WI38 (cell line): ENCODE measurements around the gene RAMP1.

Experiments
- H3K4me3 ChIP-seq: 2 replicates; pipeline ENCODE4 v1.5.1; 2011; ENCODE audit warnings: low read depth, mild to moderate bottlenecking, control low read depth, low read length
- TF ChIP-seq, protein P1 (sequence below): IDR thresholded peaks from 2 replicates; pipeline ENCODE4 v1.5.1; 2012; ENCODE audit warnings: low read depth, mild to moderate bottlenecking, control low read depth, low read length

The RAMP1 gene

DNA sequence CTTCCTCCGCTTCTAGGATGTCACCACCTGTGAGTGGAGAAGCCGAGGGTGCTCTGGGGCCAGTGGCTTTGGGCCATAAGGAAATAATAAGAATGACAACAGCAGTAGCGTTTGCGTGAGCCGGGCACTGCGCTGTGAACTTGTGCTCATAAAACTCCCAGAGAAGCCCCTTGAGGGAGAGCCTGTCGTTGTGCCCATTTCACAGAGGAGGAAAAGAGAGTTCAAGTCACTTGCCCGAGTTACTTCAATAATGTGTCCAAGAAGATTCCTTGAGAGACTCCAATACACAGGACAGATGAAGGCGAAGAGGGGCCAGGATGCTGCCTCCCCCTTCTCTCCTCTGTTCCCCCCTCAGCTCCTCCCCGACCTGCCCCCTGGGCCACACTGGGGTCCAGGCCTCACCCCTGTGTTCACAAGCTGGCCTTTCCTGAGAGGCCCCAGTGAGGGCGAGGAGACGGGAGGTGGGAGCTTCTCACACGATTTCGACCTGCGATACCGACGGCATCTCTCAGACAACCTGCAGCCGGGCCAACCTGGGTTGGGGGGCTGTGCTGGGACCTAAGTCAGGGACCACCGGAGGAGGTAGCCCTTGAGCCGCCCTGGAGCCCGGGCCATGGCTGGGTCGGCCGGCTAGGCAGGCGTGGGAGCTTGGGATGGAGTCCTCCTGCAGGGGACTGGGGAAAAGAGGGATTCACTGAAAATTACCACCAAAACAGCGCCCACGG, 53.9 kb downstream of the RAMP1 start:
- TF ChIP-seq, protein P1, sequence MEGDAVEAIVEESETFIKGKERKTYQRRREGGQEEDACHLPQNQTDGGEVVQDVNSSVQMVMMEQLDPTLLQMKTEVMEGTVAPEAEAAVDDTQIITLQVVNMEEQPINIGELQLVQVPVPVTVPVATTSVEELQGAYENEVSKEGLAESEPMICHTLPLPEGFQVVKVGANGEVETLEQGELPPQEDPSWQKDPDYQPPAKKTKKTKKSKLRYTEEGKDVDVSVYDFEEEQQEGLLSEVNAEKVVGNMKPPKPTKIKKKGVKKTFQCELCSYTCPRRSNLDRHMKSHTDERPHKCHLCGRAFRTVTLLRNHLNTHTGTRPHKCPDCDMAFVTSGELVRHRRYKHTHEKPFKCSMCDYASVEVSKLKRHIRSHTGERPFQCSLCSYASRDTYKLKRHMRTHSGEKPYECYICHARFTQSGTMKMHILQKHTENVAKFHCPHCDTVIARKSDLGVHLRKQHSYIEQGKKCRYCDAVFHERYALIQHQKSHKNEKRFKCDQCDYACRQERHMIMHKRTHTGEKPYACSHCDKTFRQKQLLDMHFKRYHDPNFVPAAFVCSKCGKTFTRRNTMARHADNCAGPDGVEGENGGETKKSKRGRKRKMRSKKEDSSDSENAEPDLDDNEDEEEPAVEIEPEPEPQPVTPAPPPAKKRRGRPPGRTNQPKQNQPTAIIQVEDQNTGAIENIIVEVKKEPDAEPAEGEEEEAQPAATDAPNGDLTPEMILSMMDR, result no peak
- H3K4me3 ChIP-seq, result no peak overlapping the region

DNA sequence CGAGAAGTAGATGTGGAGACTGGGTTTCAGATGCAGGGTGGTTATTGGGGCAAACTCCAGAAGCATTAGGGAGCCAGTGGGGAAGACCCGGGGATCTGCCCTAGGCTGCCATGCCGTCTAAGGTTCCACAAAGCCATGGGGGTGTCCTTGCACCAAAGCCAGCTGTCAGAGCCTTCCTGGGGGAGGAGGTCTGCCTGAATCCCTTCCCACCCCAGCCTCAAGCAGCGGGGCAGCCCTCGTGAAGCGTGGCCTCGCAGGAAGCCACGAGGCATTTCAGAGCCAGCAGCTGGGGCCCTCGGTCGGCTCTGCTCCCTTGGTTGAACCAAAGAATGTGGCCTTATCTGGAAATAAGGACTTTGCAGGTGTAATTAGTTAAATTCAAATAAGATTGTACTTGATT, 56.2 kb downstream of the RAMP1 start:
- no peak overlapping the region for H3K4me3 ChIP-seq
- TF ChIP-seq, protein P1, result no peak

DNA sequence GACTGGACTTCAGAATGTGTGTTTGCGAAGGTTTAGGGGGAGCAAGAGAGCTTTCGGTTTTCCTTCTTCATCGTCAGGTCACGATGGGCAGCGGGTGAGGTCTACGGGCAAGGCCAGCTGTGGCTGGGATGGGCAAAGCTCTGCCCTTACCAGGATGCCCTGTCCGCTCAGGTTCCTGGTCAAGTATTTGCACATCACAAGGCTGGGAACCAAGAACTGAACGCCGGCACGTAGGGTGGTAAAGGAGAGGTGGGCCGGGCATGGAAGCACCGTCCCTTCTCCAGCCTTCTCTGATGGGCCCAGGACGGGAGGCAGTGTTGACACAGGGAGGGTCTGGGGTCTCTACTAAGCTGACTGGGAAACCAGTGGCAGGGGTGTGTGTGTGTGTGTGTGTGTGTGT, 56.9 kb downstream of the RAMP1 start:
- TF ChIP-seq, protein P1, result no peak

DNA sequence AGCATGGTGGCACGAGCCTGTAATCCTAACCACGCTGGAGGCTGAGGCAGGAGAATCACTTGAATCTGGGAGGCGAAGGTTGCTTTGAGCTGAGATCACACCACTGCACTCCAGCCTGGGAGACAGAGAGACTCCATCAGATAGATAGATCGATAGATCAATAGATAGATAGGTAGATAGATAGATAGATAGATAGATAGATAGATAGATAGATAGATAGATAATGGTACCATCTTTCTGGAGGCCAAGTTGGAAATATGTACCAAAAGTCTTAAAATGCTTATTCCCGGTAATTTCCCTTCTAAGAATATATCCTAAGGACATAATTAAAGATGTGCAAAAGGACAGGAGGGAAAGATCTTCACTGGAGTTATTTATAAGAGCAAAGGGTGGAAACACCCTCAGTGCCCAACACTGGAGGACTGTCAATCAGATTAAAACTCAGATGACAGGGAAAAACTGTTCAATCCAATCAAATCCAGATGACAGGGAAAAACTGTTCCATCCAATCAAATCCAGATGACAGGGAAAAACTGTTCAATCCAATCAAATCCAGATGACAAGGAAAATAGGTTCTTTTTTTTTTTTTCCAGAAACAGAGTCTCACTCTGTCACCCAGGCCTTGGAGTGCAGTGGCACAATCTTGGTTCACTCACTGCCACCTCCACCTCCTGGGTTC, 58.4 kb downstream of the RAMP1 start:
- TF ChIP-seq, protein P1, result no peak
- no peak overlapping the region for H3K4me3 ChIP-seq

More for the DNA sequence above, 56.9 kb downstream of the RAMP1 start:
- no peak overlapping the region for H3K4me3 ChIP-seq

DNA sequence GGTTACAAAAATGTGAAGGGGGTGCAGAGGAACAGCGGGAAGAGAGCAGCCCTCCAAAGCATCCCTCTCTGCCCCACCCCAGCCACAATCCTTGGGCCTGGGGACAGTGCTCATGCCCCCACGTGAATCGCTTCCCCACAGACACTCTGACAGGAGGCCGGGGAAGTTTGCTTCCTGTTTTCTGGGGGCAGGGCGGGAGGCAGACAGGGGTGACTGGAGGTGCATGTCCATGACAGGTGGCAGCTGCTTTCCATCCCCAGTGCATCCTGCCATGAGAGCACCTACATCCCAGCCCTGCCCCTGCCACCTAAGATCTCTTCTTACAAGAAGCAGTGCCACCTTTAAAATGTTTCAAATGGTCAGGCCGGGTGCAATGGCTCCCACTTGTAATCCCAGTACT, 60.2 kb downstream of the RAMP1 start:
- TF ChIP-seq, protein P1, result no peak
- no peak overlapping the region for H3K4me3 ChIP-seq

DNA sequence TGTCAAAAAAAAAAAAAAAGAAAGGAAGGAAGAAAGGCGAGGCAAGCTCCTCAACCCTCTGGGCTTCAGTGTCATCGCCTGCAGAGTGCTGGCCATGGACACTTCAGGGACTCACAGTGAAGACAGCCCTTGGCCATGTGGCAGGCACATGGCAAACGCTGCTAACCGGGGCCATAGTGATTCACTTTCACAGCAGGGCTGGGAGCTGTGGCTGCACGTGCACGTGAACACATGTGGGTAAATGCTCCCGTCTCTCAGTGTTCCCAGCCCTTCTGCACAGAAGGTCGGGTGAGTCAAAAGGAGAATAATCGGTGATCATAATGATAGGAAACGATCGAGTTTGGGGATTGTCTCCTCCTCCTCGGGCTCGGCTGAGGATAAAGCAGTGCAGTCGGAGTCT, 61.2 kb downstream of the RAMP1 start:
- TF ChIP-seq, protein P1, result no peak
- H3K4me3 ChIP-seq, result no peak overlapping the region

DNA sequence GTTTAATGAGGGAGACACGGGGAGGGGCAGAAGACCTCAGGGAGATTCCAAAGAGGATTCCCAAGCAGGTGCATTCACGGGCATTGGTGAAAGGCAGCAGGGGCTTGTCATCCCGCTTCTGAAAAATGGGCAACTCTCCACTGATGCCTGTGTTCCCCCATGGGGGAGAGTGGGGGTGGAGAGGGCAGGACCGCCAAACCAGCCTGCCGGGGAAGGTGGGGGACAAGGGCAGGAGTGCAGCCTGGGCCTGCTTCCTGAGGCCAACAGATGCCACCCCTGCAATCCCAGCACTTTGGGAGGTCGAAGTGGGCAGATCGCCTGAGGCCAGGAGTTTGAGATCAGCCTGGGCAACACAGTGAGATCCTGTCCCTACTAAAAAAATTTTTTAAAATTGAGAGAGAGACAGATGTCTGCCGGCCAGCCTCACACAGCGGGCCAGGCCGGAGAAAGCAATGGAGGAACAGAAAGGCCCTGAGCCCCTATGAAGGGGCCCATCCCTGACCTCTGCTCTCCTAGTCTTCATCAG, 62.6 kb downstream of the RAMP1 start:
- H3K4me3 ChIP-seq, result no peak overlapping the region
- TF ChIP-seq, protein P1, result no peak
